Upper lobe of left lung (tissue), 4 donors: ENCODE data around the gene RPUSD3.

Source experiments
- EP300 ChIP-seq, 4 donors: sonication (generic); formaldehyde crosslinking; IDR thresholded peaks; one replicate each; pipeline ENCODE4 v1.5.1; 2017; ENCODE audit warnings: antibody characterized with exemption in 4 of 4, control low read depth in 2 of 4
- POLR2A ChIP-seq, 4 donors: fragments of 450-650 bp; IDR thresholded peaks; one replicate each; pipeline ENCODE4 v1.5.1; 2016 to 2017; ENCODE audit warnings: antibody characterized with exemption in 4 of 4, mild to moderate bottlenecking in 2 of 4
- POLR2AphosphoS5 ChIP-seq, 2 donors: sonication (generic); formaldehyde crosslinking; IDR thresholded peaks; one replicate each; pipeline ENCODE4 v1.5.1; 2017; ENCODE audit warnings: antibody characterized with exemption in 2 of 2
- TF ChIP-seq, protein P1 (sequence below), 6 experiments: fragments of 450-650 bp in 4 of 6; fragments of 200-600 bp in 2 of 6; sonication (generic) in 2 of 6; IDR thresholded peaks; one replicate each; pipeline ENCODE4 v1.5.1; 2016 to 2019; ENCODE audit warnings: antibody characterized with exemption in 6 of 6

DNA sequence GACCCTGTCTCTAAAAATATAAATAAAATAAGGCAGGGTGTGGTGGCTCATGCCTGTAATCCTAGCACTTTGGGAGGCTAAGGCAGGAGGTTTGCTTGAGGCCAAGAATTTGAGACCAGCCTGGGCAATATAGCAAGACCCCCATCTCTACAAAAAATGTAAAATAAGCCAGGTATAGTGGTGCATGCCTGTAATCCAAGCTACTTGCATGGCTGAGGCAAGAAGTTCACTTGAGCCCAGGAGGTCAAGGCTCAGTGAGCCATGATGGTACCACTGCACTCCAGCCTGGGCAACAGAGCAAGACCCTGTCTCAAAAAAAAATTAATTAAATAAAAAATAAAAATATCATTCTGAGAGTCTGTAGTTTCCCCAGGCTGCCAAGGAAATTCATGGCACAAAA, 42.5 kb upstream of the RPUSD3 start:
- no peak for TF ChIP-seq POLR2AphosphoS5 (IDR thresholded peaks at IDR 0.05)
- TF ChIP-seq, protein P1, sequence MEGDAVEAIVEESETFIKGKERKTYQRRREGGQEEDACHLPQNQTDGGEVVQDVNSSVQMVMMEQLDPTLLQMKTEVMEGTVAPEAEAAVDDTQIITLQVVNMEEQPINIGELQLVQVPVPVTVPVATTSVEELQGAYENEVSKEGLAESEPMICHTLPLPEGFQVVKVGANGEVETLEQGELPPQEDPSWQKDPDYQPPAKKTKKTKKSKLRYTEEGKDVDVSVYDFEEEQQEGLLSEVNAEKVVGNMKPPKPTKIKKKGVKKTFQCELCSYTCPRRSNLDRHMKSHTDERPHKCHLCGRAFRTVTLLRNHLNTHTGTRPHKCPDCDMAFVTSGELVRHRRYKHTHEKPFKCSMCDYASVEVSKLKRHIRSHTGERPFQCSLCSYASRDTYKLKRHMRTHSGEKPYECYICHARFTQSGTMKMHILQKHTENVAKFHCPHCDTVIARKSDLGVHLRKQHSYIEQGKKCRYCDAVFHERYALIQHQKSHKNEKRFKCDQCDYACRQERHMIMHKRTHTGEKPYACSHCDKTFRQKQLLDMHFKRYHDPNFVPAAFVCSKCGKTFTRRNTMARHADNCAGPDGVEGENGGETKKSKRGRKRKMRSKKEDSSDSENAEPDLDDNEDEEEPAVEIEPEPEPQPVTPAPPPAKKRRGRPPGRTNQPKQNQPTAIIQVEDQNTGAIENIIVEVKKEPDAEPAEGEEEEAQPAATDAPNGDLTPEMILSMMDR (IDR thresholded peaks at IDR 0.05): no peak
- no peak for TF ChIP-seq EP300 (IDR thresholded peaks at IDR 0.05)
- TF ChIP-seq POLR2A (IDR thresholded peaks at IDR 0.05): no peak
